GM19452 (cell line): ENCODE measurements around the gene GNB2.
"Not testable (repeated sequence)": the region's sequence is repeated elsewhere in the genome, so short reads cannot be mapped to it uniquely, and the experiment has no call there.

ENCODE experiments used
- ATAC-seq: cut with Tn5 transposase; IDR thresholded peaks from one replicate; pipeline ENCODE4 v1.9.1; 2021; ENCODE audit not compliant: unreplicated experiment

The GNB2 gene

DNA sequence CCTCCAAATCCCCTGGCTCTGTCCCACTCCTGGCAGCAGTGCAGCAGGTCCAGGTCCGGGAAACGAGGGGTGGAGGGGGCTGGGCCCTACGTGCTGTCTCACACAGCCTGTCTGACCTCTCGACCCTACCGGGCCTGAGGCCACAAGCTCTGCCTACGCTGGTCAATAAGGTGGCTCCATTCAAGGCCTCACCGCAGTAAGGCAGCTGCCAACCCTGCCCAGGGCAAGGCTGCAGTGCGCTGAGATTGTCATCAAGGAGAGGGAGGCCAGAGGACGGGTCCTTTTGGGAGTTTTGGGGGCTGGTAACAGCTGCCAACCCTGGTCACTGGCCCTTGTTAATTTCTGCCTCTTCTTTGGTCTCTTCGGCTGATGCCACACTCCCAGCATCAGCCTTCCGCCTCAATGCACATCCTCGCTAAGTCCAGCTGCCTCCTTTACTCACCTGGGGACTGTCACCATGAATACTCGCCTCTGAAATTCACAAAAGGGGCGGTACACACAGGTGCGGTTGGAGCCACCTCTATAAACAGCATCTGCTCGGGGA lies 50.3 kb downstream of the GNB2 start:
- no peak for ATAC-seq

DNA sequence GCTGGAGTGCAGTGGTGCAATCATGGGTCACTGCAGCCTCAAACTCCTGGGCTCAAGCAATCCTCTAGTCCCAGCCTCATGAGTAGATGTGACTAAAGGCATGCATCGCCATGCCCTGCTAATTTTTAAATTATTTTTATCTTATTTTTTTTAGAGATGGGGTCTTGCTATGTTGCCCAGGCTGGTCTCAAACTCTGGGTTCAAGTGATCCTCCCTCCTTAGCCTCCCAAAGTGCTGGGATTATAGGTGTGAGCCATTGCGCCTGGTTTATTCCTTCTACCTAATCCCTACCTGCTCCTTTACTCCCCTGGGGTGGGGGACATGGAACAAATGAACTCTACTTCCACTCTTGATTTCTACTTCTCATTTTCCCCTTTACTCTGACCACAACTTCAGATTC lies 50.8 kb downstream of the GNB2 start:
- ATAC-seq, result not testable (repeated sequence)

DNA sequence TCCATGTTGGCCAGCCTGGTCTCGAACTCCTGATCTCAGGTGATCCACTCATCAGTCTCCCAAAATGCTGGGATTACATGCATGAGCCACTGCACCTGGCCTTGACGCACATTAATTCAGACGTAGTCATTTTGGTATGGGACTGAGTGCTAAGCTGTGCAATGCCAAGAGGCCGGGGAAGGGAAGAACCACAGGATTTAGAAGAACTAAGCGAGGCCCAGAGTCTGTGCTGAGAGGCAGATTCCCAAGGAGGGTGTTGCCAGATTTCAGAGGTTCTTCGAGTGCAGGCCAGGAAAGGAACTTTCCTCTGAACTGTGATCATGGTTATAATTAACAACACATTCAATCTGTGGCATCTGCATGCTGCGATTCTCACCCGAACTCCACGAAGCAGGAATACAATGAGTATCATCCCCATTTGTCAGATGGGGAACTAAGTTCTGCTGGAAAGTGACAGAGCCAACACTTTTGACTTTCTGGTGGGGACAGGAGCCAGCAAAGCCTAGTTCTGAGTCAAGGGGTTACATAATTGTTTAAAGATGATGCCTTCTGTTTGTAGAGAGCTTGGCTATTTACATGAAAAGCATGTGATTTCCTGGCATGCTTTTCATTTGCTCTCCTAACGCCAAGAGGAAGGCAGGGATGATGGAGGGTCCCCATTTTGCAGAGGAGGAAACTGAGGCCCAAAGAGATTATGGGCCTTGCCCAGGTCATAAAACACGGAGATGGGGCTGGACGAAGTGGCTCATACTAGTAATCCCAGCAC lies 53.6 kb downstream of the GNB2 start:
- ATAC-seq, result no peak

DNA sequence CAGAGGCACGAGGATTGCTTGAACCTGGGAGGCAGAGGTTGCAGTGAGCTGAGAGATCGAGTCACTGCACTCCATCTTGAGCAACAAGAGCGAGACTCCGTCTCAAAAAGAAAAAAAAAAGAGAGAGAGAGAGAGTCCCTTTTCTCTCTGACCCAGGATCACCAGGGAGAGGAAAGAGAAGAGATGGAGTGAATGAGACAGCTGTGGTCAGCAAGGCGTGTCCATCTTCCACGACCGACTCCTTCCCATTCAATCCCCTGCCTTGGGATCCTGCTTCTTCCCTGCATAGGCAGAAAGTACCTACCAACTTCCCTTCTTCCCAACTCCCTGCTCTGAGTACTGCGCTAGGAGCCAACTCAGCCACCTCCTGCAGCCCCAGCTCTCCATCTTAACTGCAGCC lies 54.7 kb downstream of the GNB2 start:
- ATAC-seq, result no peak
